ENCODE measurements around the gene ADGRA3.

The ADGRA3 gene, protein sequence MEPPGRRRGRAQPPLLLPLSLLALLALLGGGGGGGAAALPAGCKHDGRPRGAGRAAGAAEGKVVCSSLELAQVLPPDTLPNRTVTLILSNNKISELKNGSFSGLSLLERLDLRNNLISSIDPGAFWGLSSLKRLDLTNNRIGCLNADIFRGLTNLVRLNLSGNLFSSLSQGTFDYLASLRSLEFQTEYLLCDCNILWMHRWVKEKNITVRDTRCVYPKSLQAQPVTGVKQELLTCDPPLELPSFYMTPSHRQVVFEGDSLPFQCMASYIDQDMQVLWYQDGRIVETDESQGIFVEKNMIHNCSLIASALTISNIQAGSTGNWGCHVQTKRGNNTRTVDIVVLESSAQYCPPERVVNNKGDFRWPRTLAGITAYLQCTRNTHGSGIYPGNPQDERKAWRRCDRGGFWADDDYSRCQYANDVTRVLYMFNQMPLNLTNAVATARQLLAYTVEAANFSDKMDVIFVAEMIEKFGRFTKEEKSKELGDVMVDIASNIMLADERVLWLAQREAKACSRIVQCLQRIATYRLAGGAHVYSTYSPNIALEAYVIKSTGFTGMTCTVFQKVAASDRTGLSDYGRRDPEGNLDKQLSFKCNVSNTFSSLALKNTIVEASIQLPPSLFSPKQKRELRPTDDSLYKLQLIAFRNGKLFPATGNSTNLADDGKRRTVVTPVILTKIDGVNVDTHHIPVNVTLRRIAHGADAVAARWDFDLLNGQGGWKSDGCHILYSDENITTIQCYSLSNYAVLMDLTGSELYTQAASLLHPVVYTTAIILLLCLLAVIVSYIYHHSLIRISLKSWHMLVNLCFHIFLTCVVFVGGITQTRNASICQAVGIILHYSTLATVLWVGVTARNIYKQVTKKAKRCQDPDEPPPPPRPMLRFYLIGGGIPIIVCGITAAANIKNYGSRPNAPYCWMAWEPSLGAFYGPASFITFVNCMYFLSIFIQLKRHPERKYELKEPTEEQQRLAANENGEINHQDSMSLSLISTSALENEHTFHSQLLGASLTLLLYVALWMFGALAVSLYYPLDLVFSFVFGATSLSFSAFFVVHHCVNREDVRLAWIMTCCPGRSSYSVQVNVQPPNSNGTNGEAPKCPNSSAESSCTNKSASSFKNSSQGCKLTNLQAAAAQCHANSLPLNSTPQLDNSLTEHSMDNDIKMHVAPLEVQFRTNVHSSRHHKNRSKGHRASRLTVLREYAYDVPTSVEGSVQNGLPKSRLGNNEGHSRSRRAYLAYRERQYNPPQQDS (N-terminal part only)

DNA sequence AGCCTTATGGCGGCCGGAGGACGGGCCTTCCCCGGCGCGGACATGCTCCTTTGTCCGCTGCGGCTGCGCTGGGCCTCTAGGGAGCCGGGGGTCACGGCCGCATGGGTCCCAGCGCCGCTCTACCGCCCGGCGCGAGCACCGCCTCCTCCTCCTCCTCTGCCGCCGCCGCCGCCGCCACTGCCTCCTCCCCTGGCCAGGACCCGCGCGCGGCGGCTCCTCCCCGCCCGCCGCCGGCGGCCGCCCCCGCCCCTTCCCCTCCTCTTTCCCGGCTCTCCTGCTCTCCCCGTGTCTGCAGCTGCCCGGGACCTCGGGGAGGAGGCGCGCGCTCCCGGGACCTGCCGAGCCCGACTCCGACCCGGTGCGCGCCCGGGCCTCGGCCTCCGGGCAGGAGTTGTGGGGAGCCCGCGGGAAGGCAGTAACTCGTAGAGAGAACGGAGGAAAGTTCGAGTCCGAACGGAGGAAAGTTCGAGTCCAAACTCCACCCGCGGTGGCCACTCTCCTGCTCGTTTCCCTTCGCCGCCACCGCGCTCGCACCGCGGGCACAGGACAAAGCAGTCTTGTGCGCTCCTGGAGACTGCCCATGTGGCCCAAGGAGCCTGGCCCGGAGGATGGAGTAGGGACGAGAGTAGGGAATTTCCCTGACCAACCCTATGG lies at the start of gene ADGRA3:
Gene ADGRA3, minus strand, starts transcription at position 179 of the 654 bp plus-strand sequence. CDS start 282 bp downstream, outside the sequence.
- peak; percentile 3 to 31 for DNase-seq

DNA sequence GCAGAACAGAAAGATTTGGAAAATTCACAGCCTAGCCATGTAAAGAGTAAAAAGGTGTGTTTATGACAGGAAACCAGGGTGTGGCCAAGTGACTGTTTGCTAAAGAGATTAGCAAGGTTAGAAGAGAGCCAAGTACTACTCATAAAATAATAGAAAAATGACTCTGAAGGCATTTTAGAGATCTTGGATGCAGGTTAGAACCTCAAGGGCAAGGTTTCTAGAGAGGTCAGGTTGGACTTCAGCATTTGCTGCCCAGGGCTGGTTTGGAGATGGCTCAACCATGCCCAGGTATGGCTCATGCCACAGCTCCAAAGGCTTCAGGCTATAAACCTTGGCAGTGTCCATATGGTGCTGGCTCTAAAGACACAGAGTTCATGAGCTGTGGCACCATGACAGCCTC lies 40.6 kb upstream of the ADGRA3 start:
- DNase-seq = no peak

DNA sequence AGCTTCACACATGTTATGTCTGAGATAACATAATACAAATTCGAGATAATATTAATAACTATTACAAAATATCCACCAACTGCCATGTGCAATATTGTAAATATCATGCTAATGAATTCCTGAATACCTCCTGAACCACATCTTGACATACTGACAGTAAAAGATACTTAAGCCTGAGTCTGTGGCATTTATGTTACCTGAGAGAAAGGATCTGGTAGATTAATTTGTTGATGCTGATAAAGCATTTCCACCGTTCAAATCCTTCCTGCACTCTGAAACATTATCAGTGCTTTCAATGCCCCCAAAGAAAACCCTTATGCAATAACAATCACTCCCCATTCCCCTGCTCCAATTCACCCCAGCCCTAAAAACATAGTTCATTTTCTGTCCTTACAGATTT lies 38.8 kb upstream of the ADGRA3 start:
- DNase-seq = no peak

DNA sequence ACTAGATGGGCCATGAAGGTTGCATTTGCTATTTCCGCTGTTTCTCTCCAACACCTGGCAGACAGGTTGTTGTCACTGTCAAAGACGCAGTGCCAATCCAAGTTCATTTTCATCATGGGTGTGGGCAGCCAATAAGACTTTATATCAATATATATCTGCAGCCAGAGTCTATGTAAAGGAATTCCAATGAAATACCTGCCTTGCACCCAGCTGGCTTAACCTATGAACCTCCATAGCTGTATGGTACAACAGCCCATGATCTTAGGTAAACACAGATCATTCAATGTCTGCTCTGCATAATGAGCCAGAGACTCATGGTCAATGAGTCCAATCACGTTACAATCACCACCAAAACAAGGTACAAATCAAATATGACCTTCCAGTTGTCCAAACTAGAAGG lies 37.7 kb upstream of the ADGRA3 start:
- DNase-seq = no peak

DNA sequence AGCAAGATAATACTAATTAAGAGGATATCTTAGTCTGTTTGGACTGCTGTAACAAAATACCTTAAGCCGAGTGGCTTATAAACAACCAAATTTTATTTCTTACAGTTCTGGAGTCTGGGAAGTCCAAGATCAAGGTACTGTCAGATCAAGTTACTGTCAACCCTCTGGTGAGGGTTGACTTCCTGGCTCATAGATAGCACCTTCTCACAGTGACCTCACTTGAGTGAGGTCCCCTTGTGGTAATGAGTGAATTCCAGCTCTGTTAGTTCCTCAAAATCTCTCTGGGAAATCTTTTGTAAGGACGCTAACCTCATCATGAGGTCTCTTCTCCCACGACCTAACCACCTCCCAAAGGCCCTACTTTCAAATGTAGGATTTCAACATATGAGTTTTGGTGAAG lies 36.9 kb upstream of the ADGRA3 start:
- no peak for DNase-seq

DNA sequence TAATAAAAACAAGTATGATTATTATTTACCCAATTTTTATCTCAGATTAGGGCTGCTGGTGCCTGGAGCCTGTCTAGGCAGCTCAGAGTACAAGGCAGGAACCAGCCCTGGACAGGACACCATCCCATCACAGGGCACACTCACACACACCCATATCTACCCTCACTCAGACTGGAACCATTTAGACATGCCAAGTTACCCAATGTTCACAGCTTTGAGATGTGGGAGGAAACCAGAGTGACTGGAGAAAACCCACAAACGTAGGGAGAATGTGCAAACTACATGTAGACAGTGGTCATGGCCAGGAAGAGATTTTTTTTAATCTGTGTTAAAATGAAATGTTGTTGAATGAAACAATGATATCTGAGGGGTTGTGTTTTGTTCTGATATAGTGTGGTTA lies 35.7 kb upstream of the ADGRA3 start:
- DNase-seq = no peak

DNA sequence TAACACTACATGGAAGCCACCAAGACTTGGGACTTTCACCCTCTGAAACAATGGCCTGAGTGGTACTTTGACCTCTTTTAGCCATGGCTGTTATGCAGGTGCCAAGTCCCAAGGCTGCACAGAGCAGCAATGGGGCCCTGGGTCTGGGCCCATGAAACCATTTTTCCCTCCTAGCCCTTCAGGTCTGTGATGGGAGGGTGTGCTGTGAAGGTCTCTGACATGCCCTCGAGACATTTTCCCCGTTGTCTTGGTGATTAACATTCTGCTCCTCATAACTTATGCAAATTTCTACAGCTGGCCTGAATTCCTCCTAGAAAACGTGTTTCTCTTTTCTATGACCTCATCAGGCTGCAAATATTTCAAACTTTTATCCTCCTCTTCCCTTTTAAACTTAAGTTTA lies 30.4 kb upstream of the ADGRA3 start:
- DNase-seq = no peak

DNA sequence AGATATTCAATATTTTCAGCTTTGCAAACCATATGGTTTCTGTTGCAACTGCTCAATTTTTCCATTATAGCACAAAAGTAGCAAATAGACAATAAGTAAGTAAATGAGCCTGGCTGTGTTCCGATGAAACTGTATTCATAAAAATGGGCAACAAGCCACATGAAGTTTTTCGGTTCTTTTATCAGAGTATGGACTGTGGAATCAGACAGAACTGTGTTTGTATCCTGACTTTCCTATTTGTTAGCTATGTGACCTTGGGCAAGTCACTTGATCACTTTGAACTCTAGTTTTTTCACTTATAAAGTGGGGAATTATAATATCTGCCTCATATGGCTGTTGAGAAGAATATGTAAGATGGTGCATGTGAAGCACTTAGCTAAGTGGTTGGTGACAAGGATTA lies 23.4 kb upstream of the ADGRA3 start:
- DNase-seq = no peak

DNA sequence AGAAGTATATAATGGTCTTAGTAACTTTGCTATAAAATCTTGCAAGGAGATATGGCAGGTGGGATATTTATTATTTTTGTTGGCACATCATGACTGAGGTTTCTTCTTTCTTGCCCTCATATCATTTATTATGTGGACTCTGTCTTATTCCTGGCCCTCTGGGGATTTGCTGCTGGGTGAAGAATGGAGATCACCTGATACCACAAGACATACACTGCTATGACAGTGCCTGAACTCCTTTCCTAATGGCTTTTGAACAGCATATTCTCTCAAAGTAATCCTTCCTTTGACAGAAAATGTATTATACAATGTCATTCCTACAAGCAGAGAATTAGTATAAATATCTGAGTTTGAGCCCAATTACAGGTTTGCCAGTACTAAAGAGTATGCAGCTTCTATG lies 22.0 kb upstream of the ADGRA3 start:
- DNase-seq = no peak

DNA sequence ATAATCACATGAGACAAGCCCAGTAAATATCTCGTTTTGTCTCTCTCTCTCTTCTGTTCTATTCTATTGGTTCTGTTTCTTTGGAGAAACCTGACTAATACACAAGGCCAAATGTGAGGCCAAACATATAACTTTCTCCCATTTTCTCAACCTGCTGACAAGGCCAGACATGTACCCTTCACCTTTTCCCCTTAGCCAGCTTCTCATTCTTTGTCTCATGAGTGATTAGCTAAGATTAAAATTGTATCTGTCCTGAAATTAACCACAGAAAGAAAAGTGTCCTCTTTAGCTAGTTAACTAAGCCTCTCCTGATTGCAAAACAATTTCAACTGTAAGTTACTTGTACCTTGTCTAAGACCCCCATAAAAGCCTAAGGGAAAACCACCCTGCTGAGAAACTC lies 18.5 kb upstream of the ADGRA3 start:
- DNase-seq = no peak

DNA sequence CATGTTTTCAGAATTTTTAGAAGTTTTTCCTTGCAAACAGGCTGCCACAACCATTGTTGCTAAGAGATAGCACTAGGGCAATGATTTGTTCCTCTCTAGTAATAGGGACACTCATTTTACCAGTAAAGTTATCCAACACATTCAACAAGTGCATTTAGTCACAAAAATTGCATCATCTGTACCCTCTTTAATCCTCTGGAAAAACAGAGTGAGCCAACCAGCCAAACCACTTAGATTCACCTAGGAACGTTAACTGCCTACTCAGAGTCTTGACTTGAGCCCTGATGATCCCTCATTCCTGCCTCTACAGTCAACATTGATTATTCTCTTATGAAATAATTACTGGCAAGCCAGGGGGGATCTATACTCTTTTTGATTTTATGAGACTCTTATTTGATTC lies 17.0 kb upstream of the ADGRA3 start:
- DNase-seq = no peak

DNA sequence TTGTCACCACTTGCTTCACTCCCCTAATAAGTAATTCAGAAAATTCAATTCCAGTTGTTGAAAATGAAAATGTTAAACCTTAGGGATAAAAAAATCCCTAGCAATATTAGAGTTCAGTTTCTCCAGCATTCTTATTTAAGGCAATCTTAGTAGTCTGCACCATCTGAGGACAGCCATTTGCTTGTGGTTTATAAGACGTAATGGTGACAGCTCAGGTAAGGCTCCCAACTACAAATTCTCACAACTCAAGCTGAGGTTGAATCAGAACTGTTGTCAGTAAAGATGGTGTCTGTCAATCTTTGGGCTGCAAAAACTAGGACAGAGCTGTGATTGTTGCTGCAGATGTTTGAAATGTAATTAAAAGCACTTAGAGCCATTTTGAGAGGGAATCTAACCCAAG lies 16.3 kb upstream of the ADGRA3 start:
- DNase-seq = no peak

DNA sequence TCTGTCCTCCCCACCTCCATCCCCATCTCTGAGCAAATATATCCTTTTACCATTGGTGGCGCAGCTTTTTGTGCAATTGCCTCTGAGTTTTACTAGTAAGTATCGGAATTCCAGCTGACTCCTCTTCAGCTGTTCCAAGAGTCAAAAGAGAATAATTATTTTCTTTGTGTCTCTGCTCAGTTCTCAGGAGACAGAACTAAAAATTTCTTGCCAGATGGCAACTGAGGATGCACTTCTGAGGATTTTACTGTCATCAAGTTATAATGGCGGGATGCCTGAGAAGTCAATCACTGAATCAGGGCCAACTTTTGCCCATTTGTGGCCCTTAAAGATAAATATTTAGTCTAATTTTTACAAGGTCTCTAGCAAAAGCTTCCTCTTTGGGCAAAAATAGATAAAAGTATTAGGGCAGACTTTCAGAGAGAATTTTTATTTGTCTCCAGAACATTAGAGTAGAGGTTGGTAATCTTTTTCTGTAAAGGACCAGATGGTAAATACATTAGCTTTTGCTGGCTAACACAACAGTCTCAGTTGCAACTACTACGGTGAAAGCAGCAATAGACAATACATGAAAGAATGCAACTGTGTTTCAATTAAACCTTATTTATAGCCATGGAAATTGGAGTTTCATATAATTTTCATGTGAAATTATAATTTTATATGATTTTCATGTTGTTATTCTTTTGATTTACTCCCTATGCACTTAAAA lies 15.6 kb upstream of the ADGRA3 start:
- DNase-seq = no peak

DNA sequence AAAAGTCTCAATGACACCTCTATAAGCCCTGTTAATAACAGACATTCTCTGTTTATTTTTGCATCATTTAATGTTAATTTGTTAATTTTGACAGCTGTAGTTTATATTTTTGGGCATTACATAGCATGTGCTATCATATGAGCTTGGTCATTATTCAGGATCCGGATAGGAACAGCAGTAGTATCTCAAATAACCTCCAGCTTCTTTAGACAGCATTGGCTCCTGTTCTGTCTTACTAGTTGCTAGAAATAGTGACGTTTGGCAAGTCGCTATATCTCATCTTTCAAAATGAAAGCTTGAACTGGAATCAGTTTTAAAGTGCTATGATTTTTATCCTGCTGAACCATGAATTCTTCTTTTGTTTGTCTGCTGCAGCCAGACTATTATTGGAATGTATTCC lies 9.0 kb upstream of the ADGRA3 start:
- no peak for DNase-seq

DNA sequence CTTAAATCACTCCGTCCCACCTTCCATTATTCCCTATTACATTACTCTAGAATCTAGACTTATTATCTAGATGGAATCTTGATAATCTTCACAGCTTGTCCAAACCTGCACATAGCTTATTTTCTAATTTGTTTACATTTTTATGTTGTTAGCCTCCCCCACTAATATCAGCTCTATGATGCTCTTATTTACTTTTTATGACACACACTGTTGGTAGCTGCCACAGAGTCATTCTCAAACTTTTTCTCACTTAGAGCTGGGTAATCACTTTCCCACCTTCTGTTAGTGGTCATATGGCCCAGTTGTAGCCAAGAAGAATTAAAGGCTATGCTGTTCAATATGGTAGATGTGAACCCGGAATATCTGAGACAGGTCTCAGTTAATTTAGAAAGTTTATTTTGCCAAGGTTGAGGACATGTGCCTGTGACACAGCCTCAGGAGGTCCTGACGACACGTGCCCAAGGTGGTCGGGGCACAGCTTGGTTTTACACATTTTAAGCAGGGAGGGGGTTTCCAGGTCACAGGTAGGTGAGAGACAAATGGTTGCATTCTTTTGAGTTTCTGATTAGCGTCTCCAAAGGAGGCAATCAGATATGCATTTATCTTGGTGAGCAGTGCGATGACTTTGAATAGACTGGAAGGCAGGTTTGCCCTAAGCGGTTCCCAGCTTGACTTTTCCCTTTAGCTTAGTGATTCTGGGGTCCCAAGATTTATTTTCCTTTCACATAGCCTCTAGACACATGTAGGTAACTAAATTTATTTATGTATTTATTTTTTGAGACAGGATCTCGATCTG lies 7.0 kb upstream of the ADGRA3 start:
- DNase-seq = no peak

DNA sequence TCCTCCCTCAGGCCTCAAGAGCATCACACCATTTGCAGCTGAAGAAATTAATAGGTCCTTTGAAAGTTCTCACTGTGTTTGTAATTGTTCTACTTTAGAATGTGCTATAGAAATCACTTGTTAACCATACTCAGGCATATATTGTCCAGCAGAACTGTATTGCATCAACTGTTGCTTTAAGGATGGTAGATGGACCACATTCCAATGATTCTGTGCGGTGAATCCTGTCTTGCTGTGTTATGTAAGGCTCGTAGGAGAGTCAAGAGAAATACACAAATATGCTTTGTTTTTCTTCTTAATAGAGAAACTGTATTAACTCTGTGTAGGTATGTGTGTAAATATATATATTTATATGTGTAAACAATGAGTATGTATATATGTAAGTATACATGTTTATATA lies 6.3 kb upstream of the ADGRA3 start:
- no peak for DNase-seq

DNA sequence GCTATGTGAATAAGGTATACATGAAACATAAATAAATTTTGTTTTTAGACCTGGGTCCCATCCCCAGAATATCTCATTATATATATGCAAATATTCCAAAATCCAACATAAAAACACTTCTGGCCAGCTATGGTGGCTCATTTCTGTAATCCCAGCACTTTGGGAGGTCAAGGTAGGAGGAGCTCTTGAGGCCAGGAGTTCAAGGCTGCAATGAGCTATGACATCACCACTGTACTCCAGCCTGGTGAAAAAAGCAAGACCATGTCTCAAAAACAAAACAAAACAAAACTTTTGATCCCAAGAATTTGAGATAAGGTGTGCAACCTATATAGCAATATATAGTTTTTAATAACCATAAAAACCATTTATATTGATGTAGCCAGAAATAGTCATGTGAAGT lies 5.4 kb upstream of the ADGRA3 start:
- no peak for DNase-seq

DNA sequence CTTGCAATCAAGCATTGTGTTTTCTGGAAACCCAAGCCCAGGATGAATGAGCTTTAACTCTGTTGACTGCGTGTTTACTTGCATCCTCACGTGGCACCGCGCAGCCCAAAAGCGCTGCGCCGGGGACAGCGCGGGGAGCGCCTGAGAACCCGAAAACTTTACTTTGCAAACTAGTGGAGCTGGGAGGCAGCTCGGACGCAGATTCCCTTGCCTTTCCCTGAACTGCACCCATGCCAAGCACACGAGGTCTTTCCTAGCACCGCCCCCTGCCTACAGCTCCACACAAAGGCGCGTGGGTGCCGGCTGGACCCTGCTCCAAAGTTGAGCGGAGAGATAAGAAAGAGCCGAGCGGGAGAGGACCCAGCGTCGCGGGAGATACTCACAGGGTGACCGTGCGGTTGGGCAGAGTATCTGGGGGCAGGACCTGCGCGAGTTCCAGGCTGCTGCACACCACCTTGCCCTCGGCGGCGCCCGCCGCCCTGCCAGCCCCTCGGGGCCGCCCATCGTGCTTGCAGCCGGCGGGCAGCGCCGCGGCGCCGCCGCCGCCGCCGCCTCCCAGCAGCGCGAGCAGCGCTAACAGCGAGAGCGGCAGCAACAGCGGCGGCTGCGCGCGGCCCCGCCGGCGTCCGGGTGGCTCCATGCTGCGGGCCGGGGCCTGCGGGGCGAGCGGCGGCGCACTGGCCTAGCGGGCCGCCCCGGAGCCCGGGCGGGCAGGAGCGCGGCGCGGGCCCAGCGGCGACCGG lies 550 bp downstream of the ADGRA3 start:
- DNase-seq = peak; percentile 9 to 34

DNA sequence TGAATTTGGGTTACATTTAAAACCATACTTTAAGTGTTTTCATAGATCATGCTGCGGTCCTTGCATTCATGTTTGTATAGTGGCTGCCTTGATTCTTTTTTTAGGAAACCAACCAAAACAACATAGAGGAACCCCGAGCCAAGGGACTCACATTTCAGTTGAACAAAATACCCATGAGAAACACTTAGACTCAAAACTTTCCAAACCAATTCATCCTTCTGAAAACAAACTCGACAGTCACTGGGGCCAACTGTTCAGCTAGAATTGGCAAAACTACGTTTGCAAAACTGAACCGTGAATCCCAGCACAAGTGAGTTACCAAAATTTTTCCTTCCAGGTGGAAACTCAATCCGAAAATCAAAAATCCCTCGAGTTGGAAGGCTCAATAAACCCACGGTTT lies 1.4 kb downstream of the ADGRA3 start:
- no peak for DNase-seq

DNA sequence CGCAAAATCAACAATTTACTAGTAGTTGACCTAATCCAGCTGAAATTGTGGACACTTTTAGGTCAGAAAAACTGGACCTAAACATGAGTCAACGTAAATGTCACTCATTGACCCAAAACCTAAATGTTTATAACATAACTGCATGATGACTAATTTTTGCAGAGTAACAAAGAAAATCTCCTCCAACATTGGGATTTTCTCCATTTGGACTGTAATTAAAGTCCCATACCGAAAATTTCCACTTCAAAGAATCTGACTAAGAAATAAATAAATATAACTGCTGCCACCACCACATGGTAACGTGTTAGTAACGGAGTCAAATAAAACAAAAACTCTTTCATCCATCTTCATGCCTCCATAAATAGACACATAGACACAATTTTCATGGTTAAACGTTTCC lies 1.9 kb downstream of the ADGRA3 start:
- no peak for DNase-seq

DNA sequence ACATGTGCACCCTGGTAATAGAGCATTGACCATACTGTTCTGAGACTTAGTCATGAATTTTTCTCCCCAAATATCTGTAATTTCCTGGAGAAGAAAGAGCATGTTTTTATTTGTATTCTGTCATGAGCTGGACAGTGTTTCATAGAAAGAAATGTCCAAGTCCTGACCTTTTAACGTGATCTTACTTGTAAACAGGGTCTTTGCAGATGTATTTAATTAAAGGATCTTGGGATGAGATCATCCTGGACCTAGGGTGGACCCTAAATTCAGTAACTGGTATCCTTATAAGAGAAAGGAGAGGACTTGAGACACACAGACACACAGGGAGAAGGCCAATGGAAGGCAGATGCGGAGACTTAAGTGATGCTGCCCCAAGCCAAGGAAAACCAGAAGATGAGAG lies 3.6 kb downstream of the ADGRA3 start:
- no peak for DNase-seq
